Measurements from ENCODE around the gene GPSM1. TPM values are rescaled to one million over a fixed set of nuclear protein-coding genes. Genes with fewer than 3 reads are reported as not detected.

The GPSM1 gene
- total RNA-seq, 3 donors from 2014 or later: 2.4 to 15.0 (median 4.2) TPM

GRCh38 chr9:136366826-136367225 lies 39.5 kb downstream of the GPSM1 start:
- no peak for TF ChIP-seq CTCF (IDR thresholded peaks at IDR 0.05)
- DNase-seq (no peak), ATAC-seq (no peak)
- Histone ChIP-seq H3K36me3 (ENCODE audit: low read depth) (no peaks in the 10 kb centered on the region), H3K4me1 (ENCODE audit: low read depth) (peaks cover 8% of the 10 kb centered on the region), H3K4me3 (no peak overlapping the region), H3K9me3 (no peaks in the 10 kb centered on the region)
- intact Hi-C loops (cut with DNase I, micrococcal nuclease): no loop called here

GRCh38 chr9:136367296-136368145 lies 40.2 kb downstream of the GPSM1 start:
- Histone ChIP-seq H3K4me1 (ENCODE audit: low read depth) (peaks cover 7% of the 10 kb centered on the region), H3K9me3 (no peaks in the 10 kb centered on the region), H3K4me3 (no peak overlapping the region), H3K36me3 (ENCODE audit: low read depth) (no peaks in the 10 kb centered on the region)
- no peak for TF ChIP-seq CTCF (IDR thresholded peaks at IDR 0.05)
- intact Hi-C loops (cut with DNase I, micrococcal nuclease): no loop called here
- ATAC-seq: no peak
- no peak for DNase-seq

GRCh38 chr9:136368190-136368589 lies 40.9 kb downstream of the GPSM1 start:
- no peak for TF ChIP-seq CTCF (IDR thresholded peaks at IDR 0.05)
- Histone ChIP-seq H3K9me3 (no peaks in the 10 kb centered on the region), H3K4me1 (ENCODE audit: low read depth) (no peaks in the 10 kb centered on the region), H3K4me3 (no peak overlapping the region), H3K36me3 (ENCODE audit: low read depth) (no peaks in the 10 kb centered on the region)
- DNase-seq: no peak
- intact Hi-C loops (cut with DNase I, micrococcal nuclease): no loop called here
- no peak for ATAC-seq

GRCh38 chr9:136370037-136370436 lies 42.7 kb downstream of the GPSM1 start:
- TF ChIP-seq CTCF (IDR thresholded peaks at IDR 0.05): no peak
- no peaks in the 10 kb centered on the region for H3K9me3 ChIP-seq
- H3K36me3 ChIP-seq (ENCODE audit: low read depth): no peaks in the 10 kb centered on the region
- no peak overlapping the region for H3K4me3 ChIP-seq
- ATAC-seq (no peak), DNase-seq (no peak)
- intact Hi-C loops (cut with DNase I, micrococcal nuclease): no loop called here
- no peaks in the 10 kb centered on the region for H3K4me1 ChIP-seq (ENCODE audit: low read depth)

- intact Hi-C loops (cut with DNase I, micrococcal nuclease): no loop called here
- Histone ChIP-seq H3K36me3 (ENCODE audit: low read depth) (no peaks in the 10 kb centered on the region), H3K4me3 (no peak overlapping the region), H3K4me1 (ENCODE audit: low read depth) (no peaks in the 10 kb centered on the region), H3K9me3 (no peaks in the 10 kb centered on the region)
- no peak for TF ChIP-seq CTCF (IDR thresholded peaks at IDR 0.05)
- ATAC-seq (no peak), DNase-seq (no peak)
Measured at GRCh38 chr9:136370687-136371532, 43.6 kb downstream of the GPSM1 start.

All from mucosa of descending colon (tissue), 3 donors.